ENCODE results near the gene MED12L. TPM values are rescaled to one million over a fixed set of nuclear protein-coding genes. Genes with fewer than 3 reads are reported as not detected.

Gene MED12L
- total and polyA plus RNA-seq, 3 experiments from 2014 or later, result 0.02 to 1.8 (median 1.7) TPM

DNA sequence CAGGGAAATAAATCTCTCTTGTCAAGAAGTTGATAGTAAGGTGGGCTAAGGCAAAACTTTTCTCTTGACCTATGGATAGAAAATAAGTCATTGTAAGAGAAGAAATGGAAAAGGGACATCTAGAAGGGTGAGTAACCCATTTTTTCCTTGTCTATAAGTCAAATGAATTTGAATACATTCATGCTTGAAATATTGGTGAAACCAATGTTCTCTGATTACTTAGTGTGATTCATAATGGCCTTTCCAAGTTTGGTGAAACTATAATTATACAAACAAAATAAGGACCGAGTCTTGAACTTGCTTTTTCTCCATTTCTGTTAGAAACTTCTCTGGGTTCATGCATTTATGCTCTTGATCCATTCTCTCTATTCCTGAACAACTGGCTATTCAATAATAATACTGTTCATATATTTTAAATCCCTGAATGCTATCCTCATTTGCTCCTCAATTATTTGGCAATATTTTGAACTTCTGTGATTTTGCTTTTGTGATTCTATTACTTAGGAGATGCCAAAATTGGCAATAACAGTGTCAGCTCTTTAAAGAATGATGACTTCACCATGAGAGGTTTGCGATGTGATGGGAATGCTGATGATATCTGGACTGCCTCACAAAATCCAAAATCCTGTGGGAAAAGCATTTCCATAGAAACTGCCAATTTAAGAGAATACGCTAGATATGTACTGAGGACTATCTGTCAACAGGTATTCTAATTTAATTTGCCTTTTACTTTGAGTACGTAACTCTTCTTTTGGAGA lies 286.8 kb downstream of the MED12L start:
- Histone ChIP-seq H3K36me3 (ENCODE audit: insufficient read depth, low read length) (no peaks in the 10 kb centered on the region), H3K4me3 (ENCODE audit: low read length) (no peak overlapping the region), H3K9me3 (ENCODE audit: low read length) (no peaks in the 10 kb centered on the region), H3K27ac (ENCODE audit: low read depth, low read length) (no peak overlapping the region), H3K27me3 (ENCODE audit: insufficient read depth, low read length, poor library complexity, severe bottlenecking) (no peaks in the 10 kb centered on the region), H3K4me1 (ENCODE audit: insufficient read depth, low read length) (no peaks in the 10 kb centered on the region)
- Mint-ChIP-seq H3K27me3 (peaks cover 0 to 8% of the 10 kb centered on the region in 2 donors), H3K9me3 (no peaks in the 10 kb centered on the region), H3K4me3 (no peak overlapping the region), H3K4me1 (no peaks in the 10 kb centered on the region), H3K36me3 (no peaks in the 10 kb centered on the region), H3K27ac (no peak overlapping the region)
- POLR2A ChIA-PET, result no interaction called here
- CTCF ChIA-PET, result no interaction called here
- no peak for DNase-seq

DNA sequence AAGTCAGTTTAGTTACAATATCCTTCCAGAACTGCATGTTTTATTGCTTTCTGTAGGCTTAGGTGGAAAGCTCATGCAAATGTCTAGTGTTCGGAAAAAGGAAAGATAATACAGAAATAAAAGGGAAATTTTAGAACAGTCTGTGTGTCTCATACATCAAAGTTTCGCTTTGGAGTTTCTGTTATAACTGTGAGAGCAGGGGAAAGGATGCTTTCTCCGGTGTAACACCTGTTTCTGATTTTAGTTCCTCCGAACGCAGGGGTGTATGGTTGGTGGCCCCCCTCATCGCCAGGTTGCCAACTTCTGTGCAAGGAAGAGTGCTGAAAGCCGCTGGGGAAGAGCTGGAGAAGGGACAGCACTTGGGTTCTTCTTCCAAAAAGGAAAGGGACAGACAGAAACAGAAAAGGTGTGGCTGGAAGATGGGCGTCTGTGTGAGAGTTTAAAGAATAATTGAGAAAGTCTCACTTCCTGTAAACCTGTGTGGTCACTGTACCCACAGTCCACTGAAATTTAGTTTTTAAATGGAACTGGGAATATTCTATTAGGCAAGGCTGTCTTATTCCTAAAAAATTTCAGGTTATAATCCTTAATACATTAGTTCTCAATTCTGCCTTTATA lies 292.4 kb downstream of the MED12L start:
- Histone ChIP-seq H3K27ac (ENCODE audit: low read depth, low read length) (no peak overlapping the region), H3K4me1 (ENCODE audit: insufficient read depth, low read length) (no peaks in the 10 kb centered on the region), H3K27me3 (ENCODE audit: insufficient read depth, low read length, poor library complexity, severe bottlenecking) (no peaks in the 10 kb centered on the region), H3K4me3 (ENCODE audit: low read length) (no peak overlapping the region), H3K9me3 (ENCODE audit: low read length) (no peaks in the 10 kb centered on the region), H3K36me3 (ENCODE audit: insufficient read depth, low read length) (no peaks in the 10 kb centered on the region)
- Mint-ChIP-seq H3K36me3 (no peaks in the 10 kb centered on the region), H3K27ac (no peak overlapping the region), H3K9me3 (no peaks in the 10 kb centered on the region), H3K4me3 (no peak overlapping the region), H3K27me3 (peaks cover 1 to 10% of the 10 kb centered on the region in 2 donors), H3K4me1 (no peaks in the 10 kb centered on the region)
- CTCF ChIA-PET, result no interaction called here
- POLR2A ChIA-PET, result no interaction called here
- no peak for DNase-seq

DNA sequence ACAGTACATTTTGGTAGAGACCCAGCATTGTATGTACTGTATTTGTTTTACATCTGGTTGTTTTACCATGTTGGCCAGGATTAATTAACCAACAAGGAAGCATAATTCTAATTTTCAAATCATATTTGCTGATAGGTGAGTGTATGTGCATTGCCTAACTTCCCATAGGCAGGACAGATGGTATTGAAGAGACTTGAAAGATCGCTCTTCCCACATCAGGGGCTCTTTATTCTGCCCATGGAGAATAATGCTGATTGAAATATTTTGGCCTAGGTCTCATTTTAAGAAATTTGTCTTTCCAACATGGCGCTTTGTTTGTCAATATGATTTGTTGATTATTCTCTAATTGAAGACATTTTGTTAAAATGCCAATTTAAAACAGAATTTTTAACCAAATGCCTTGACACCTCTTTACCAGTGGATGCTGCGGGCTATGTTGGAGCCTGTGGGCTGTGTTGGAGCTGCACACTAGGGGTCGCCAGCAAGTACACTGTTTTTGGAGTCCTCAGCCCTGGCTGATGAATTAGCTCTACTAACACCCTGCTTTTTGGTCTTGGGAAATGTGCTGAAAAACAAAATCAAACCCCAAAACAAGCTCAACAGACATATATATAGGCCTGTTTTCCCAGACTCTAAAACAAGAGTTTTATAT lies 293.7 kb downstream of the MED12L start:
- H3K27ac ChIP-seq (ENCODE audit: low read depth, low read length), result no peak overlapping the region
- peaks cover 0 to 7% (median 0%) of the 10 kb centered on the region in 3 donors for H3K4me1 Mint-ChIP-seq
- H3K27ac Mint-ChIP-seq, result no peak overlapping the region
- H3K4me1 ChIP-seq (ENCODE audit: insufficient read depth, low read length), result no peaks in the 10 kb centered on the region
- H3K36me3 ChIP-seq (ENCODE audit: insufficient read depth, low read length), result no peaks in the 10 kb centered on the region
- CTCF ChIA-PET, result interaction anchor here (0.6 to 1.6 kb wide), 2 partner anchors 17 to 34 kb away, joined by 3 to 4 read pairs; no protein-coding TSS in a partner anchor
- H3K4me3 ChIP-seq (ENCODE audit: low read length), result no peak overlapping the region
- no peaks in the 10 kb centered on the region for H3K9me3 ChIP-seq (ENCODE audit: low read length)
- H3K36me3 Mint-ChIP-seq, result no peaks in the 10 kb centered on the region
- H3K4me3 Mint-ChIP-seq, result no peak overlapping the region
- no peaks in the 10 kb centered on the region for H3K9me3 Mint-ChIP-seq
- POLR2A ChIA-PET, result no interaction called here
- H3K27me3 ChIP-seq (ENCODE audit: insufficient read depth, low read length, poor library complexity, severe bottlenecking), result no peaks in the 10 kb centered on the region
- no peak for DNase-seq
- peaks cover 1 to 10% of the 10 kb centered on the region in 2 donors for H3K27me3 Mint-ChIP-seq

DNA sequence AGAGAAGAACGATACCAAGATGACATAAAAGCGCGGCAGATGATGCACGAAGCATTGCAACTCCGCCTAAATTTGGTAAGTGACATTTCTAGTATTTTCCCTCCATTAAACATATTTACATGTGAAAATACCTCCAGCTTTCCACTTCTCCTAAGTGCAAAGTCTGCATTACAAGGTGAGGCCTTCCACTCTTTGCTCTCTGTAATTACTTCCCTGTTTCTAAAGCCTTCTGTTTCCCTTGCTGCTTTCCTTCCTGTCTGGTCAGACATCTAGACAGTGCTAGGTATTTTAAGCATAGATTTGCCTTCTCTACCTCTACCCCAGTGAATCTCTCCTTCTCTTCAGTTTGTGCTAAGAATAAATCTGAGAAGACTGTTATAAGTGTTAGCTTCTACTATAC lies 297.2 kb downstream of the MED12L start:
- Mint-ChIP-seq H3K4me3 (no peak overlapping the region), H3K27me3 (peaks cover 1 to 4% of the 10 kb centered on the region in 2 donors), H3K36me3 (no peaks in the 10 kb centered on the region), H3K27ac (no peak overlapping the region), H3K9me3 (no peaks in the 10 kb centered on the region), H3K4me1 (peaks cover 0 to 13% (median 2%) of the 10 kb centered on the region in 3 donors)
- ChIA-PET POLR2A (no interaction called here), CTCF (no interaction called here)
- no peak for DNase-seq
- no peaks in the 10 kb centered on the region for H3K36me3 ChIP-seq (ENCODE audit: insufficient read depth, low read length)
- no peak overlapping the region for H3K27ac ChIP-seq (ENCODE audit: low read depth, low read length)
- H3K9me3 ChIP-seq (ENCODE audit: low read length), result no peaks in the 10 kb centered on the region
- H3K27me3 ChIP-seq (ENCODE audit: insufficient read depth, low read length, poor library complexity, severe bottlenecking), result no peaks in the 10 kb centered on the region
- no peak overlapping the region for H3K4me3 ChIP-seq (ENCODE audit: low read length)
- H3K4me1 ChIP-seq (ENCODE audit: insufficient read depth, low read length), result no peaks in the 10 kb centered on the region

DNA sequence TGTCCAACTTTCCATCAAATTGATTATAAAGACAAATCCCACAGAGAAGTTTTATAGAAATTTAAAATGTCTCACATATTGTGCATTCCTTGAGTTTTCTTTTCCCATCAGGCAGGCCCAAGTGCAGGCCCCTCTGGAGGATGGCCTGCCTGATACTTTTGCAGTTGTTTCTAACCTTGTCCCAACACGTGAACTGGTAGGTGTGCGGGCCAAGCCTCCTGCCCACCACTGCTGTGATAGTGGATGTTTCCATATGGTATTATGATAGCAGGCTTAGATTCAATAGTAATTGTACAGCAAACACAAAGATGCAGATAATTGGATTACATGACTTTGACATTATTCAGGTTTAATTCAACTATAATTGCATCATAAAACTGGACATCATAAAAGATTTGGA lies 297.6 kb downstream of the MED12L start:
- Mint-ChIP-seq H3K36me3 (no peaks in the 10 kb centered on the region), H3K4me1 (peaks cover 0 to 13% (median 2%) of the 10 kb centered on the region in 3 donors), H3K9me3 (no peaks in the 10 kb centered on the region), H3K27ac (no peak overlapping the region), H3K27me3 (no peaks in the 10 kb centered on the region), H3K4me3 (peak overlapping the region in 1 of 7 donors; percentile 63)
- ChIA-PET POLR2A (no interaction called here), CTCF (no interaction called here)
- H3K27ac ChIP-seq (ENCODE audit: low read depth, low read length), result no peak overlapping the region
- no peaks in the 10 kb centered on the region for H3K4me1 ChIP-seq (ENCODE audit: insufficient read depth, low read length)
- H3K4me3 ChIP-seq (ENCODE audit: low read length), result no peak overlapping the region
- H3K9me3 ChIP-seq (ENCODE audit: low read length), result no peaks in the 10 kb centered on the region
- no peaks in the 10 kb centered on the region for H3K27me3 ChIP-seq (ENCODE audit: insufficient read depth, low read length, poor library complexity, severe bottlenecking)
- DNase-seq, result no peak
- no peaks in the 10 kb centered on the region for H3K36me3 ChIP-seq (ENCODE audit: insufficient read depth, low read length)

DNA sequence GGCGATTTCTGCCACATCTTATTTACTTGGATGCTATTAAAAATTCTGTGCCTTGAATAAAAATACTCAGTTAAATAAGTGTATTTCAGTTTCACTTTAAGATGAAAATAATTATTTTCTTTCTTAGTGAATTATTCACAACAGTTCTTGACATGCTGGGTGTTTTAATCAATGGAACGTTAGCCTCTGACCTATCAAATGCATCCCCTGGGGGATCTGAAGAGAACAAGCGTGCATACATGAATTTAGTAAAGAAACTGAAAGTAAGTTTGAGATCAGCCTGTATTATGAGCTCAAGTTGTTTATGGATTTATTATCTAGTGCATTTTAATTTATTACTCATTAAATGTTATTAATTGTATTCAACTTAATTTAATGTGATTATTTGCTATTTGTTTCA lies 298.5 kb downstream of the MED12L start:
- no peaks in the 10 kb centered on the region for H3K4me1 ChIP-seq (ENCODE audit: insufficient read depth, low read length)
- Mint-ChIP-seq H3K4me1 (peaks cover 0 to 13% (median 2%) of the 10 kb centered on the region in 3 donors), H3K4me3 (peak overlapping the region in 3 of 7 donors; percentile 23 to 63 (median 29)), H3K36me3 (no peaks in the 10 kb centered on the region), H3K9me3 (no peaks in the 10 kb centered on the region), H3K27ac (no peak overlapping the region), H3K27me3 (peaks cover 0 to under 1% of the 10 kb centered on the region in 2 donors)
- H3K27ac ChIP-seq (ENCODE audit: low read depth, low read length), result no peak overlapping the region
- CTCF ChIA-PET, result no interaction called here
- H3K9me3 ChIP-seq (ENCODE audit: low read length), result no peaks in the 10 kb centered on the region
- H3K4me3 ChIP-seq (ENCODE audit: low read length), result no peak overlapping the region
- no peaks in the 10 kb centered on the region for H3K36me3 ChIP-seq (ENCODE audit: insufficient read depth, low read length)
- H3K27me3 ChIP-seq (ENCODE audit: insufficient read depth, low read length, poor library complexity, severe bottlenecking), result no peaks in the 10 kb centered on the region
- POLR2A ChIA-PET, result no interaction called here
- DNase-seq, result no peak

DNA sequence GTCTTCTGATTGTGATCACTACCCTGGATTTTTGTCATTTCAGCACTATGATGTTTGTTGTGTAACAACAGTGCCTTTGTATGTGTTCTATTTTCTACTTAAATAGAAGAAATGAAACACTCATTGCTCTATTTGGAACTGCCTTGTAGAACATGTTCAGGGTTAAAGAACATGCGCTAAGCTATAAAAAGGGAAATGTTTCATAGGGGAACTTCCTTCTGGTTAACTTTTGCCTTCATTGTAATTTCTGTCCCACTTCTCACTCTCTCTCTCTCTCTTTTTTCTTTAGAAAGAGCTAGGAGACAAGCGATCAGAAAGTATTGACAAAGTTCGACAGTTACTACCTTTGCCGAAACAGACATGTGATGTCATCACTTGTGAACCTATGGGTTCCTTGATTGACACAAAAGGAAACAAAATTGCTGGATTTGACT lies 299.3 kb downstream of the MED12L start, which contains the start of gene P2RY12:
Gene P2RY12 (minus strand): TSS at position 13 of the 434 bp plus-strand sequence. CDS start 45,908 bp downstream, outside the sequence.
- H3K4me1 Mint-ChIP-seq, result peaks cover 0 to 13% (median 2%) of the 10 kb centered on the region in 3 donors
- peaks cover 0 to 7% of the 10 kb centered on the region in 2 donors for H3K27me3 Mint-ChIP-seq
- CTCF ChIA-PET, result interaction anchor here (1.0 kb wide), 1 partner anchor 57 kb away, joined by 3 read pairs; no protein-coding TSS in a partner anchor
- H3K27me3 ChIP-seq (ENCODE audit: insufficient read depth, low read length, poor library complexity, severe bottlenecking), result no peaks in the 10 kb centered on the region
- H3K36me3 Mint-ChIP-seq, result no peaks in the 10 kb centered on the region
- H3K27ac ChIP-seq (ENCODE audit: low read depth, low read length), result no peak within 1 kb of the TSS
- no peaks in the 10 kb centered on the region for H3K9me3 Mint-ChIP-seq
- H3K27ac Mint-ChIP-seq, result no peak within 1 kb of the TSS
- H3K9me3 ChIP-seq (ENCODE audit: low read length), result no peaks in the 10 kb centered on the region
- DNase-seq, result no peak
- no peaks in the 10 kb centered on the region for H3K36me3 ChIP-seq (ENCODE audit: insufficient read depth, low read length)
- H3K4me3 ChIP-seq (ENCODE audit: low read length), result no peak within 1 kb of the TSS
- no peaks in the 10 kb centered on the region for H3K4me1 ChIP-seq (ENCODE audit: insufficient read depth, low read length)
- H3K4me3 Mint-ChIP-seq, result peak within 1 kb of the TSS in 3 of 7 donors; percentile 23 to 63 (median 29)
- POLR2A ChIA-PET, result interaction anchor here (0.6 kb wide), 1 partner anchor 15 kb away, joined by 3 read pairs; no protein-coding TSS in a partner anchor

DNA sequence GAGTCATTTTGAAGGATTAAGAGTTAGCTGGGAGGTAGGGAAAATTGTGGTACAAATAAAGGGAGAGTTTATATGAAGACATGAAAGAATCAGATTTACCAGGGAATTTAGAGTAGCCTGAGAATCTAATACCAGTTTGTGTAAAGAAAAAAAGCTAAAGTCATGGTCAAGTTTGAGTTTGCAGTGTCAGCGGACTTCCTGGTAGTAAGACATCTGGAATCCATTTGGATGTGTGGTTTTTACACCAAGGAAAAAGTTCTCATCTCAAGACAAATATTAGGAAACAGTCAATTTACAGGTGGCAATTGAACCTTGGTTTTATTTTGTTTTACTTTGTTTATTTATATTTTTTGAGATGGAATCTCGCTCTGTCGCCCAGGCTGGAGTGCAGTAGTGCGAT lies 300.6 kb downstream of the MED12L start:
- Mint-ChIP-seq H3K4me3 (no peak overlapping the region), H3K27ac (no peak overlapping the region), H3K36me3 (no peaks in the 10 kb centered on the region), H3K27me3 (peaks cover 0 to 9% of the 10 kb centered on the region in 2 donors), H3K4me1 (peaks cover 0 to 13% (median 2%) of the 10 kb centered on the region in 3 donors), H3K9me3 (no peaks in the 10 kb centered on the region)
- no peaks in the 10 kb centered on the region for H3K4me1 ChIP-seq (ENCODE audit: insufficient read depth, low read length)
- no peak overlapping the region for H3K4me3 ChIP-seq (ENCODE audit: low read length)
- no peaks in the 10 kb centered on the region for H3K27me3 ChIP-seq (ENCODE audit: insufficient read depth, low read length, poor library complexity, severe bottlenecking)
- no peaks in the 10 kb centered on the region for H3K9me3 ChIP-seq (ENCODE audit: low read length)
- POLR2A ChIA-PET, result no interaction called here
- H3K36me3 ChIP-seq (ENCODE audit: insufficient read depth, low read length), result no peaks in the 10 kb centered on the region
- no peak overlapping the region for H3K27ac ChIP-seq (ENCODE audit: low read depth, low read length)
- no peak for DNase-seq
- CTCF ChIA-PET, result no interaction called here
